Measurements from ENCODE around the gene HIVEP3. TPM values are rescaled to one million over a fixed set of nuclear protein-coding genes. Genes with fewer than 3 reads are reported as not detected.

Gene HIVEP3
- total and polyA plus RNA-seq, 2 of the 13 experiments (the other 11 are each of a cell fraction or from before 2014, with no cell fraction given): 0.05 TPM; not detected in 1

DNA sequence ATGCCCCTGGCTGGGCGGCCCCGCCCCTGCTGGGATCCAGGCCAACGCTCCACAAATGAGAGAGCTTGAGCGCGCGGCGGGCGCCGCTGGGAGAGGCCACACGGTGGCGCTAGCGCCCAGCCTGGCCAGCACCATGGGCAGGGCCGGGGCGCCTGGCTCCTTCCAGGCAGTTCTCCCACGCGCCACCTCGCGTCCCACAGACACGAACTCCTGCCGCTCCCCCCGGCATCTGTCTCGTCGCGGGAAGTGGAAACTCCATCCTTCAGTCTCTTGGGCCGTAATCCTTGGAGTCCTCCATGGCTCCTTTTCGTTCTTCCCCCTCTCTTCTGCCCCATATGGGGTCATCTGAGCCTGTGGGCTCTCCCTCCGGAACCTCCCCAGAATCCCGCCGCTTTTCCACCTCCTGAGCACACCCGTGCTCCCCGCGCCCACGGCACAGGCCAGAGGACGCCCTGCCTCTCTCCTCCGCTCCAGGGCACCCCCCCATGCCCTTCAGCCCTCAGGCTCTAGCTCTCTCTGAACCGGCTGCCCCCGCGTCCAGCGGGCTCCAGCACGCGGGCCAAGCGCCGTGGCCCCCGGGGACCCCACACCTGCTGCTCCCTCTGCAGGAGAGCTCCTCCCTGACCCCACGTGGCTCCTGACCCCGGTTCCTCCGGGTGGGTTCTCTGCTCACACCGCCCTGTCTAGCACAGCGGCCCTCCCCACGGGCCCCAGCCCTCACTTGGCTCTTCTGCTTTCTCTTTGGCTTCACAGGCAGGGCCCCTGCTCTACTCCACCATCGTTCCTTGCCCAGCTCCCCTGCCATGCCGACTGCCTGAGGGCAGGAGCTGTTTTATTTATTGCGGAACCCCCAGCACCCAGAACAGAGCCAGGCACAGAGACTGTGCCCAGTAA, 402.3 kb downstream of the HIVEP3 start (continued):
- TF ChIP-seq, protein P1, sequence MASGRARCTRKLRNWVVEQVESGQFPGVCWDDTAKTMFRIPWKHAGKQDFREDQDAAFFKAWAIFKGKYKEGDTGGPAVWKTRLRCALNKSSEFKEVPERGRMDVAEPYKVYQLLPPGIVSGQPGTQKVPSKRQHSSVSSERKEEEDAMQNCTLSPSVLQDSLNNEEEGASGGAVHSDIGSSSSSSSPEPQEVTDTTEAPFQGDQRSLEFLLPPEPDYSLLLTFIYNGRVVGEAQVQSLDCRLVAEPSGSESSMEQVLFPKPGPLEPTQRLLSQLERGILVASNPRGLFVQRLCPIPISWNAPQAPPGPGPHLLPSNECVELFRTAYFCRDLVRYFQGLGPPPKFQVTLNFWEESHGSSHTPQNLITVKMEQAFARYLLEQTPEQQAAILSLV (CRISPR knock-in tag; IDR thresholded peaks at IDR 0.05; ENCODE audit: borderline replicate concordance): no peak
- TF ChIP-seq REXO4 (CRISPR knock-in tag; IDR thresholded peaks at IDR 0.05; ENCODE audit: borderline replicate concordance): no peak
- TF ChIP-seq TEAD3 (CRISPR knock-in tag; optimal IDR thresholded peaks at IDR 0.05; ENCODE audit: borderline replicate concordance): peak; percentile 38
- no peak for TF ChIP-seq TBL1XR1 (IDR thresholded peaks at IDR 0.05; ENCODE audit: borderline replicate concordance, low read length, partially characterized antibody)
- TF ChIP-seq KMT2A (CRISPR knock-in tag; IDR thresholded peaks at IDR 0.05): no peak
- TF ChIP-seq ZSCAN30 (CRISPR knock-in tag; IDR thresholded peaks at IDR 0.05): no peak
- TF ChIP-seq ZNF235 (CRISPR knock-in tag; IDR thresholded peaks at IDR 0.05; ENCODE audit: borderline replicate concordance): no peak
- TF ChIP-seq BORCS8-MEF2B (CRISPR knock-in tag; IDR thresholded peaks at IDR 0.05): 0 out of 2 replicates have a peak, but pooled peaks have one; percentile 35
- TF ChIP-seq, protein P2, sequence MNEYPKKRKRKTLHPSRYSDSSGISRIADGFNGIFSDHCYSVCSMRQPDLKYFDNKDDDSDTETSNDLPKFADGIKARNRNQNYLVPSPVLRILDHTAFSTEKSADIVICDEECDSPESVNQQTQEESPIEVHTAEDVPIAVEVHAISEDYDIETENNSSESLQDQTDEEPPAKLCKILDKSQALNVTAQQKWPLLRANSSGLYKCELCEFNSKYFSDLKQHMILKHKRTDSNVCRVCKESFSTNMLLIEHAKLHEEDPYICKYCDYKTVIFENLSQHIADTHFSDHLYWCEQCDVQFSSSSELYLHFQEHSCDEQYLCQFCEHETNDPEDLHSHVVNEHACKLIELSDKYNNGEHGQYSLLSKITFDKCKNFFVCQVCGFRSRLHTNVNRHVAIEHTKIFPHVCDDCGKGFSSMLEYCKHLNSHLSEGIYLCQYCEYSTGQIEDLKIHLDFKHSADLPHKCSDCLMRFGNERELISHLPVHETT (CRISPR knock-in tag; conservative IDR thresholded peaks at IDR 0.05): no peak
- TF ChIP-seq, protein P3, sequence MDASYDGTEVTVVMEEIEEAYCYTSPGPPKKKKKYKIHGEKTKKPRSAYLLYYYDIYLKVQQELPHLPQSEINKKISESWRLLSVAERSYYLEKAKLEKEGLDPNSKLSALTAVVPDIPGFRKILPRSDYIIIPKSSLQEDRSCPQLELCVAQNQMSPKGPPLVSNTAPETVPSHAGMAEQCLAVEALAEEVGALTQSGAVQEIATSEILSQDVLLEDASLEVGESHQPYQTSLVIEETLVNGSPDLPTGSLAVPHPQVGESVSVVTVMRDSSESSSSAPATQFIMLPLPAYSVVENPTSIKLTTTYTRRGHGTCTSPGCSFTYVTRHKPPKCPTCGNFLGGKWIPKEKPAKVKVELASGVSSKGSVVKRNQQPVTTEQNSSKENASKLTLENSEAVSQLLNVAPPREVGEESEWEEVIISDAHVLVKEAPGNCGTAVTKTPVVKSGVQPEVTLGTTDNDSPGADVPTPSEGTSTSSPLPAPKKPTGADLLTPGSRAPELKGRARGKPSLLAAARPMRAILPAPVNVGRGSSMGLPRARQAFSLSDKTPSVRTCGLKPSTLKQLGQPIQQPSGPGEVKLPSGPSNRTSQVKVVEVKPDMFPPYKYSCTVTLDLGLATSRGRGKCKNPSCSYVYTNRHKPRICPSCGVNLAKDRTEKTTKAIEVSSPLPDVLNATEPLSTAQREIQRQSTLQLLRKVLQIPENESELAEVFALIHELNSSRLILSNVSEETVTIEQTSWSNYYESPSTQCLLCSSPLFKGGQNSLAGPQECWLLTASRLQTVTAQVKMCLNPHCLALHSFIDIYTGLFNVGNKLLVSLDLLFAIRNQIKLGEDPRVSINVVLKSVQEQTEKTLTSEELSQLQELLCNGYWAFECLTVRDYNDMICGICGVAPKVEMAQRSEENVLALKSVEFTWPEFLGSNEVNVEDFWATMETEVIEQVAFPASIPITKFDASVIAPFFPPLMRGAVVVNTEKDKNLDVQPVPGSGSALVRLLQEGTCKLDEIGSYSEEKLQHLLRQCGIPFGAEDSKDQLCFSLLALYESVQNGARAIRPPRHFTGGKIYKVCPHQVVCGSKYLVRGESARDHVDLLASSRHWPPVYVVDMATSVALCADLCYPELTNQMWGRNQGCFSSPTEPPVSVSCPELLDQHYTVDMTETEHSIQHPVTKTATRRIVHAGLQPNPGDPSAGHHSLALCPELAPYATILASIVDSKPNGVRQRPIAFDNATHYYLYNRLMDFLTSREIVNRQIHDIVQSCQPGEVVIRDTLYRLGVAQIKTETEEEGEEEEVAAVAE (CRISPR knock-in tag; IDR thresholded peaks at IDR 0.05; ENCODE audit: borderline replicate concordance): no peak
- no peak for TF ChIP-seq HCFC1 (IDR thresholded peaks at IDR 0.05; ENCODE audit: low read depth, low read length)
- no peak for TF ChIP-seq SMAD1 (CRISPR knock-in tag; IDR thresholded peaks at IDR 0.05; ENCODE audit: borderline replicate concordance, low read depth)
- no peak for TF ChIP-seq ZZZ3 (CRISPR knock-in tag; IDR thresholded peaks at IDR 0.05; ENCODE audit: borderline replicate concordance)
- TF ChIP-seq RXRB (CRISPR knock-in tag; IDR thresholded peaks at IDR 0.05; ENCODE audit: borderline replicate concordance): no peak
- no peak for TF ChIP-seq ARID2 (CRISPR knock-in tag; IDR thresholded peaks at IDR 0.05; ENCODE audit: borderline replicate concordance)
- TF ChIP-seq ADNP (CRISPR knock-in tag; IDR thresholded peaks at IDR 0.05): no peak
- no peak for TF ChIP-seq KLF15 (CRISPR knock-in tag; IDR thresholded peaks at IDR 0.05; ENCODE audit: borderline replicate concordance)
- TF ChIP-seq YEATS4 (CRISPR knock-in tag; IDR thresholded peaks at IDR 0.05; ENCODE audit: borderline replicate concordance): peak; percentile 66
- TF ChIP-seq, protein P4, sequence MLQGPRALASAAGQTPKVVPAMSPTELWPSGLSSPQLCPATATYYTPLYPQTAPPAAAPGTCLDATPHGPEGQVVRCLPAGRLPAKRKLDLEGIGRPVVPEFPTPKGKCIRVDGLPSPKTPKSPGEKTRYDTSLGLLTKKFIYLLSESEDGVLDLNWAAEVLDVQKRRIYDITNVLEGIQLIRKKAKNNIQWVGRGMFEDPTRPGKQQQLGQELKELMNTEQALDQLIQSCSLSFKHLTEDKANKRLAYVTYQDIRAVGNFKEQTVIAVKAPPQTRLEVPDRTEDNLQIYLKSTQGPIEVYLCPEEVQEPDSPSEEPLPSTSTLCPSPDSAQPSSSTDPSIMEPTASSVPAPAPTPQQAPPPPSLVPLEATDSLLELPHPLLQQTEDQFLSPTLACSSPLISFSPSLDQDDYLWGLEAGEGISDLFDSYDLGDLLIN (CRISPR knock-in tag; IDR thresholded peaks at IDR 0.05; ENCODE audit: borderline replicate concordance): no peak
- TF ChIP-seq, protein P5, sequence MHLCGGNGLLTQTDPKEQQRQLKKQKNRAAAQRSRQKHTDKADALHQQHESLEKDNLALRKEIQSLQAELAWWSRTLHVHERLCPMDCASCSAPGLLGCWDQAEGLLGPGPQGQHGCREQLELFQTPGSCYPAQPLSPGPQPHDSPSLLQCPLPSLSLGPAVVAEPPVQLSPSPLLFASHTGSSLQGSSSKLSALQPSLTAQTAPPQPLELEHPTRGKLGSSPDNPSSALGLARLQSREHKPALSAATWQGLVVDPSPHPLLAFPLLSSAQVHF (CRISPR knock-in tag; IDR thresholded peaks at IDR 0.05): no peak

Data from HepG2 (cell line).